Astrocyte of the hippocampus (primary cell): ENCODE measurements around the gene ADGRB3.
"Not testable (repeated sequence)": the region's sequence is repeated elsewhere in the genome, so short reads cannot be mapped to it uniquely, and the experiment has no call there.

Source experiments
- DNase-seq: peaks from one replicate; pipeline ENCODE4 v3.0.0; 2011; ENCODE audit warnings: low read depth, low spot score

The ADGRB3 gene

DNA sequence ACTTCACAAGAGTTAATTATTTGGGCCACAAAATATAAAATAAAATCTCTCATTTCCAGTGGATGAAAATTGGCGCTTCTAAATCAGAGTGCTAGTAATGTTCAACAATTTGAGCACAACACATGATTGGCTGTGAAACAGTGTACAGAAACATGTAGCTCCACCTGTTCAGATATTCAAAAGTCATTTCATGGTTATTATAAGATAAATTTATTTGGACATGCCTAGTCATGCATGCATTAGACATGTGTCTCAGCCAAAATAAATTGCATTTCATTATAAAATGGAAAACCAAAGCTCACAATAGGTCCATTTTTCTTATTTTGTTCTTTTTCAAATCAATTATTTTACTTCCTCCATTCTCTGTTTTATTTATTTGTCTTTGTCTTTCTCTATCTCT lies 786.9 kb downstream of the ADGRB3 start:
- DNase-seq, result no peak

GRCh38 chr6:69422475-69422874 lies 787.4 kb downstream of the ADGRB3 start:
- no peak for DNase-seq

DNA sequence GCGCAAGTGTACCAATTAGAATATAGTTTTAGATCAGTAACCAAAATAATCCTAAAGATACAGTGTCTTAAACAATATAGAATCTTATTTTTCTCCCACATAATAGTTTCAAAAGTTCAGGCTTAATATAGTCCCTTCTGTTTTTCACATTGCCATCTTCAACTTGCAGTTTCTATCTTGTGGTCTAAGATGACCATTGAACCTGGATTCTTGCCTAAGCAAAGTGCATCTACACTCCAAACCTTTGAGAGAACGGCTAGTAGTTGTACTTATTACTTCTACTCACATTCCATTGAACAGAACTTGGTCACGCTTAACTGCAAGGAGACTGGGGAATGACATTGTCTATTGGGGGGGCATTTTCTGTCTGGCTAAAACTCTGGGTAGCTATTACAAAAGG lies 788.7 kb downstream of the ADGRB3 start:
- no peak for DNase-seq

GRCh38 chr6:69424581-69424980 lies 789.5 kb downstream of the ADGRB3 start:
- DNase-seq, result no peak

DNA sequence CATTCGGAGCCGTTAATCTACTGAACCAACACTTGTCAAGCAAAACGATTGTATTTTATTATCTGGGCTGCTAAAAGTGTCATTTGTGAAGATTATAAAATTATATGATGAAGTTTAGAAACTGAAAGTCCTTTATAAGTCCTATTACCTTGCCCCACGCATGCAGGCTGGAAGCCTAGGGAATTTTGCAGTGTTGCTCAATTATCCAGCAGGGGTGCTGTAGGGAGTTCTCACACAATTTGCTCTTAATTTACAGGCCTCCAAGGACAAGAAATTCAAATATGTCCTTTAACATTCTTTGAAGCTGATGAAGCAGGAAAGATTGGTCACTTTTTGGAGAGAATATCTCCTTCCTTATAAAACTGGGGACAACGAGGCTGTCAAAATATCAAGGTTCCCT lies 792.8 kb downstream of the ADGRB3 start:
- no peak for DNase-seq

GRCh38 chr6:69432168-69432567 lies 797.1 kb downstream of the ADGRB3 start:
- DNase-seq, result not testable (repeated sequence)

DNA sequence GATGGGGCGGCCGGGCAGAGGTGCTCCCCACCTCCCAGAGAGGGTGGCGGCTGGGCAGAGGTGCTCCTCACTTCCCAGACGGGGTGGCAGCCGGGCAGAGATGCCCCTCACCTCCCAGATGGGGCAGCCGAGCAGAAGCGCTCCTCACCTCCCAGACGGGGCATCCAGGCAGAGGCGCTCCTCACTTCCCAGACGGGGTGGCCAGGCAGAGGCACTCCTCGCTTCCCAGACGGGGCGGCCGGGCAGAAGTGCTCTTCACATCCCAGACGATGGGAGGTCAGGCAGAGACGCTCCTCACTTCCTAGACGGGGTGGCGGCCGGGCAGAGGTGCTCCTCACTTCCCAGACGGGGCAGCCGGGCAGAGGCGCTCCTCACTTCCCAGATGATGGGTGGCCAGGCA lies 798.0 kb downstream of the ADGRB3 start:
- not testable (repeated sequence) for DNase-seq

DNA sequence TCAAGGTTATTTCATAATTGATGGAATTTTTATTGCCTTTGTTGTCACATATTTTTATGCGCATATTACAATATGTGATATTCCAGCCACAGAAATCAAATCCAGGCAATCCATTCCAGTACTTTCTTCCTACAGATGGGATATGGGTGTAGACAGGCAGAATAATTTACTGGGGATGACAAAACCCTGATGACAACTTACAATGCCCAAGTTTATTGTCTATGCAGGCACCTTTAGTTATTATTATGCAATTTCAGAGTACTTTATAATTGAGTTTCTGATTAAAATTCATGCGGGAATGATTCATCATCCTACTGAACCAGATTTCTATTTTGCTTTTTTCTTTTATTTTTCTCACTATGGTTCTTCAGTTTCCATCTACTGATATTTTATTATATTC lies 803.0 kb downstream of the ADGRB3 start:
- DNase-seq, result no peak
